BJ (cell line): ENCODE results near the gene TMTC4. TPM values are rescaled to one million over a fixed set of nuclear protein-coding genes. Genes with fewer than 3 reads are reported as not detected.

Experiments
- CTCF ChIA-PET: fragments of 350-600 bp; formaldehyde crosslinking; extraction: SDS; loops from one replicate; lab custom pipeline; 2021; ENCODE audit warnings: antibody characterized with exemption, inconsistent platforms; lab: Yijun Ruan, JAX
- POLR2A ChIA-PET: fragments of 300-600 bp; sonication (Branson Sonifier 250); formaldehyde crosslinking; extraction: SDS; loops from one replicate; lab custom pipeline; 2021; ENCODE audit warnings: antibody characterized with exemption; lab: Charles Lee
- DNase-seq: peaks from one replicate; pipeline ENCODE4 v3.0.0-alpha.2; 2011; ENCODE audit warnings: low read depth
- H3K27me3 ChIP-seq: 2 replicates; pipeline ENCODE4 v1.6.0; 2011; ENCODE audit warnings: low read length; ENCODE audit not compliant: control insufficient read depth, insufficient read depth
- H3K36me3 ChIP-seq: 2 replicates; pipeline ENCODE4 v1.5.1; 2011; ENCODE audit warnings: low read length; ENCODE audit not compliant: control insufficient read depth, insufficient read depth
- H3K4me3 ChIP-seq: 2 replicates; pipeline ENCODE4 v1.5.1; 2011; ENCODE audit warnings: low read depth, mild to moderate bottlenecking, control low read depth, low read length
- polyA plus RNA-seq: library from polyadenylated mRNA; depleted of rRNA; stranded (reverse); fragments of >200 nt; gene quantifications from 2 replicates; pipeline ENCODE4 v1.2.3, GENCODE V29; 2011
- TF ChIP-seq, protein P1 (sequence below): IDR thresholded peaks from 2 replicates; pipeline ENCODE4 v1.5.1; 2011; ENCODE audit warnings: low read depth, mild to moderate bottlenecking, control low read depth, inconsistent platforms, low read length, moderate library complexity; ENCODE audit not compliant: insufficient read depth

TMTC4 gene
- polyA plus RNA-seq, 1 experiment, result 10.9 TPM

DNA sequence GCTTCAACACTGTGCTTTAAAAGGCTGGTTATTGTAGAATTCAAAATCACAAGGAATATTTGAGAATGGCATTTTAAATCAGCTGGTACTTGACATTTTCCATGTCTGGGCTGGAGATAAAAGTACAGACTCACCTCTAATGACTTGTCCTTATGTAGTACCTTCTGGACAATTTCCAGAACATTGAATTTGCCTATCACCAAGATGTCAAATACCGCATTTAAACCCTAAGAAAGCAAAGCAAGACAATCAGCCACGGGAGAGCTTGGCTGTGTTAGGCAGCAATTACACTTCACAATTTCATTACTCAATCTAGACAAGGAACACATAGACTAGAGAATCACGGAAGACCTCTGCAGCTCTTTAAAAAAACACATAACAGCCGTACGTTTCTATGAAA is 36.8 kb downstream of the TMTC4 start:
- TF ChIP-seq, protein P1, sequence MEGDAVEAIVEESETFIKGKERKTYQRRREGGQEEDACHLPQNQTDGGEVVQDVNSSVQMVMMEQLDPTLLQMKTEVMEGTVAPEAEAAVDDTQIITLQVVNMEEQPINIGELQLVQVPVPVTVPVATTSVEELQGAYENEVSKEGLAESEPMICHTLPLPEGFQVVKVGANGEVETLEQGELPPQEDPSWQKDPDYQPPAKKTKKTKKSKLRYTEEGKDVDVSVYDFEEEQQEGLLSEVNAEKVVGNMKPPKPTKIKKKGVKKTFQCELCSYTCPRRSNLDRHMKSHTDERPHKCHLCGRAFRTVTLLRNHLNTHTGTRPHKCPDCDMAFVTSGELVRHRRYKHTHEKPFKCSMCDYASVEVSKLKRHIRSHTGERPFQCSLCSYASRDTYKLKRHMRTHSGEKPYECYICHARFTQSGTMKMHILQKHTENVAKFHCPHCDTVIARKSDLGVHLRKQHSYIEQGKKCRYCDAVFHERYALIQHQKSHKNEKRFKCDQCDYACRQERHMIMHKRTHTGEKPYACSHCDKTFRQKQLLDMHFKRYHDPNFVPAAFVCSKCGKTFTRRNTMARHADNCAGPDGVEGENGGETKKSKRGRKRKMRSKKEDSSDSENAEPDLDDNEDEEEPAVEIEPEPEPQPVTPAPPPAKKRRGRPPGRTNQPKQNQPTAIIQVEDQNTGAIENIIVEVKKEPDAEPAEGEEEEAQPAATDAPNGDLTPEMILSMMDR, result no peak

DNA sequence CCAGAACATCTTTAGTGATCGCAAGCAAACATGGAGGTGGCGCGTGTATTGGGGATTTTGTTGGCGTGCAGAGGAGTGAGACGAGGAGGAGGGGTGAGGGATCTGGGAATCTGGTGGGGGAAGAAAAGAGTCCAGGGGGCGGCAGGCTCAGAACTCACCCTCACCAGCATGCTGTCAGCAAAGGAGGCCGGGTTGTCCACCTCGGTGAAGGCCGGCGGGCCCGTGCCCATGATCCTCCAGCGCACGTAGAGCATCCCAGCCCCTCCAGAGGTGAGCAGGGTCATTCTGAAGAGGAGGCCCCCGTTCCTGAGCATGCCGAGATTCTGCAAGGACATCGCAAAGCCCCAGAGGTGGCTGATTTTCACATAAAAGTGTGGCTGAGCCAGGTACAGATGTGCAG is 37.2 kb downstream of the TMTC4 start:
- CTCF ChIA-PET, result interaction anchor here (1.3 to 1.5 kb wide), 2 partner anchors 10 to 48 kb away, joined by 3 to 6 read pairs; no protein-coding TSS in a partner anchor
- no peak overlapping the region for H3K4me3 ChIP-seq
- POLR2A ChIA-PET, result no interaction called here
- H3K27me3 ChIP-seq, result no peaks in the 10 kb centered on the region
- DNase-seq, result no peak
- peaks cover 3% of the 10 kb centered on the region for H3K36me3 ChIP-seq
- TF ChIP-seq, protein P1, result no peak

More for the DNA sequence above, 36.8 kb downstream of the TMTC4 start:
- Histone ChIP-seq H3K27me3 (no peaks in the 10 kb centered on the region), H3K4me3 (no peak overlapping the region), H3K36me3 (peaks cover 3% of the 10 kb centered on the region)
- CTCF ChIA-PET, result interaction anchor here (1.3 to 1.5 kb wide), 2 partner anchors 9 to 49 kb away, joined by 3 to 6 read pairs; no protein-coding TSS in a partner anchor
- POLR2A ChIA-PET, result no interaction called here
- no peak for DNase-seq

GRCh38 chr13:100636441-100636840 is 38.2 kb downstream of the TMTC4 start:
- ChIA-PET CTCF (interaction anchor here (1.0 to 1.3 kb wide), 2 partner anchors 11 to 47 kb away, joined by 3 read pairs; no protein-coding TSS in a partner anchor), POLR2A (no interaction called here)
- Histone ChIP-seq H3K27me3 (no peaks in the 10 kb centered on the region), H3K4me3 (no peak overlapping the region), H3K36me3 (peaks cover 1% of the 10 kb centered on the region)
- no peak for DNase-seq
- TF ChIP-seq, protein P1, result no peak

- peaks cover 1% of the 10 kb centered on the region for H3K36me3 ChIP-seq
- CTCF ChIA-PET, result interaction anchor here (1.0 kb wide), 1 partner anchor 11 kb away, joined by 3 read pairs; no protein-coding TSS in a partner anchor
- TF ChIP-seq, protein P1, result no peak
- DNase-seq, result no peak
- no peaks in the 10 kb centered on the region for H3K27me3 ChIP-seq
- no peak overlapping the region for H3K4me3 ChIP-seq
- POLR2A ChIA-PET, result no interaction called here
Observed at GRCh38 chr13:100636004-100636403, 38.6 kb downstream of the TMTC4 start.

GRCh38 chr13:100634696-100635095 is 39.9 kb downstream of the TMTC4 start:
- TF ChIP-seq, protein P1, result no peak
- CTCF ChIA-PET, result interaction anchor here (1.2 to 1.3 kb wide), 2 partner anchors 9 to 14 kb away, joined by 3 to 4 read pairs; no protein-coding TSS in a partner anchor
- H3K27me3 ChIP-seq, result no peaks in the 10 kb centered on the region
- DNase-seq, result no peak
- POLR2A ChIA-PET, result no interaction called here
- H3K36me3 ChIP-seq, result peaks cover 1% of the 10 kb centered on the region
- no peak overlapping the region for H3K4me3 ChIP-seq
